Measurements from ENCODE around the gene KATNAL2.

Gene KATNAL2

GRCh38 chr18:46891742-46892214, 25.6 kb upstream of the KATNAL2 start:
- no peak for TF ChIP-seq CTCF (conservative IDR thresholded peaks at IDR 0.05; ENCODE audit: low read depth, low read length)
- no peak overlapping the region for H3K4me3 ChIP-seq (ENCODE audit: low read length)
- no peak for DNase-seq (ENCODE audit: low read depth)

DNA sequence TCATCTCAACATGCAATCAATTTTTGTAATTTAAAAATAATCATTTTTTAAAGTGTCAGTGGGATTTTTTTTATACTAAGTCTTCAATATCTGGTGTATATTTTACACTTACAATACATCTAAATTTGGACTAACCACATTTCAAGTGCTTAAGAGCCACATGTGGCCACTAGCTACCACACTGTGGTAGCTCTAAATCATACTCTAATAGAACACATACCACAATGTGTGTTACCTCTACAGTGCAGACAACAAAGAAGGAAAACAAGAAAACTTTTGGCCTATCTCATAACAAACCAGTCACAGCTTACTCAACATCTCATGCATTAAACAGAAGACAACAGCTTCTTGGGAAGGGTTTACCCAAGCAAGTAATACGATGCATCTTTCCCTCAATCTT, 24.6 kb upstream of the KATNAL2 start:
- H3K4me3 ChIP-seq (ENCODE audit: low read length), result no peak overlapping the region
- DNase-seq (ENCODE audit: low read depth), result no peak
- no peak for TF ChIP-seq CTCF (conservative IDR thresholded peaks at IDR 0.05; ENCODE audit: low read depth, low read length)

DNA sequence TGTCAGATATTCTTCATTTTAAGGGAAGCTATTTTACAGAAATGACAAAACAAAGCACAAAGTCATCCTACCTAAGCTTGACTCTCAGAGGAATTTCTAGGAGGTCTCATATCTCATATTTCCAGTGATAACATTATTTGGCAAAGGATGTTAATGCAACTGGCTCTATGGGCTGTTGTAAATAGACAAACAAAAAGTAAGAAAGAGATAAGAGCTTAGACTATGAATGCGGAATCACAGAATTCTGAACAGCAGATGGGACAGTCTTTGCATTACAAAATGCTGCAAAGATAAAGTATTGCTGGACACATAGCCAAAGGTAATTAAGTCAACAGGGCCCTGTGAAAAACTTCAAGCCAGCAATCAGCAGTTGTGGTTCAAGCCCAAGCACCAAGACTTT, 24.0 kb upstream of the KATNAL2 start:
- no peak for DNase-seq (ENCODE audit: low read depth)
- no peak overlapping the region for H3K4me3 ChIP-seq (ENCODE audit: low read length)
- no peak for TF ChIP-seq CTCF (conservative IDR thresholded peaks at IDR 0.05; ENCODE audit: low read depth, low read length)

- H3K4me3 ChIP-seq (ENCODE audit: low read length), result no peak overlapping the region
- no peak for DNase-seq (ENCODE audit: low read depth)
- no peak for TF ChIP-seq CTCF (conservative IDR thresholded peaks at IDR 0.05; ENCODE audit: low read depth, low read length)
These were observed 23.3 kb upstream of the KATNAL2 start for GRCh38 chr18:46894124-46894523.

DNA sequence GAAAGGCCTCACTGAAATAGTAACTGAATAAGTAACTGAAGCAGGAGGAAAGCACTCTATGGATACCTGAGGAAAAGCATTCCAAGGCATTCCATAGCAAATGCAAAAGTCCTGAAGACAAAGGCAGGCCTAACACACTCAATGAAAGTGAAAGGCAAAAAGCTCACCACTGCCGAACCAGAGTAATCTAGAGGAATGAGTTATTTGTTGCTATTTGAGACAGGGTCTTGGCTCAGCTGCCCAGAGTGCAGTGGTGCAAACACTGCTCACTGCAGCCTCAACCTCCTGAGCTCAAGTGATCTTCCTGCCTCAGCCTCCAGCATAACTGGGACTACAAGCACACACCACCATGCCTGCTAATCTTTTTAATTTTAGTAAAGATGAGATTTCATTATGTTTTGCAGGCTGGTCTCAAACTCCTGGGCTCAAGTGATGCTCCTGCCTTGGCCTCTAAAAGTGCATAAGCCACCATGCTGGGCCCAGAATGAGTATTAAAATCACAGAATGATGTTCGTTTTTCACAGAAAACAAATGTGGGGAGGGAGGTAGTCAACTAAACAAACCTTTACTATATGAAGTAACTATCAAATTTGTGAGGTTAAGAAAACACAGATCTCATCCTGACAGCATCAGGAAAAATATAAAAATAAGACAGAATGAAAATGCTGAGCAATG, 18.0 kb upstream of the KATNAL2 start:
- H3K4me3 ChIP-seq (ENCODE audit: low read length), result no peak overlapping the region
- no peak for DNase-seq (ENCODE audit: low read depth)
- no peak for TF ChIP-seq CTCF (conservative IDR thresholded peaks at IDR 0.05; ENCODE audit: low read depth, low read length)

DNA sequence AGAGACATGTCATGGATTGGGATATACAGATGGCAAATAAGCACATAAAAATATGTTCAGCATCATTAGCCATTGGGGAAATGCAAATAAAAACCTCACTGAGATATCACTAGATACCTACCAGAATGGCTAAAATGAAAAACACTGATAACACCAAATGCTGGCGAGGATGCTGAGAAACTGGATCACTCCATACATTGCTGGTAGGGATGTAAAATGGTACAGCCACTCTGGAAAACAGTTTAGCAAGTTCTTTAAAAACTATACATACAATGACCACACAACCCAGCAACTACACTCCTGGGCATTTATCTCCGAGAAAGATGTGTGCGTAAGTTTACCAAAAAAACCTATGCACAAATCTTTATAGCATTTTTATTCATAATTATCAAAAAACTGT, 14.0 kb upstream of the KATNAL2 start:
- no peak overlapping the region for H3K4me3 ChIP-seq (ENCODE audit: low read length)
- DNase-seq (ENCODE audit: low read depth), result no peak
- TF ChIP-seq CTCF (conservative IDR thresholded peaks at IDR 0.05; ENCODE audit: low read depth, low read length), result no peak

DNA sequence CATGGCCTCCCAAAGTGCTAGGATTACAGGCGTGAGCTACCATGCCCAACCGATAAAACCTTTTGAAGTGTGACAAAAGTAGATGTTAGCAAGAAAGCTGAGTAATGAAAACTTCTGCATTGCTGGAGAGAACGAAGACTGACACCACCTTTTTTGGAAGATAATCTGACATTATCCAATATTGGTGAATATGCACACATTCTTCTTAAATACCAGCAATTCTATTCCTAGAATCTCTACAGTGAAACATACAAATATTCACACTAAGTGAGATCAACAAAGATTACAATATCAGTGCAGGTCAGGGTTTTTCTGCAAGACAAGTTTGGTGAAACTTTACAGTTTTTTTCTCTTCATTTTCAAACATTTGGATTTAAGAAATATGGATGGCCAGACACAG, 7.9 kb upstream of the KATNAL2 start:
- no peak for TF ChIP-seq CTCF (conservative IDR thresholded peaks at IDR 0.05; ENCODE audit: low read depth, low read length)
- DNase-seq (ENCODE audit: low read depth), result no peak
- no peak overlapping the region for H3K4me3 ChIP-seq (ENCODE audit: low read length)
